GM19468 (cell line): ENCODE results near the gene JTB.
A peak's percentile ranks its signal among the peaks of the same experiment; 100 is the strongest.
"Not testable (repeated sequence)": the region's sequence is repeated elsewhere in the genome, so short reads cannot be mapped to it uniquely, and the experiment has no call there.

Experiments used
- ATAC-seq: cut with Tn5 transposase; IDR thresholded peaks from one replicate; pipeline ENCODE4 v1.9.1; 2021; ENCODE audit warnings: mild to moderate bottlenecking, moderate library complexity, moderate number of reproducible peaks; ENCODE audit not compliant: unreplicated experiment; ENCODE audit errors: extremely low read depth

Gene JTB

DNA sequence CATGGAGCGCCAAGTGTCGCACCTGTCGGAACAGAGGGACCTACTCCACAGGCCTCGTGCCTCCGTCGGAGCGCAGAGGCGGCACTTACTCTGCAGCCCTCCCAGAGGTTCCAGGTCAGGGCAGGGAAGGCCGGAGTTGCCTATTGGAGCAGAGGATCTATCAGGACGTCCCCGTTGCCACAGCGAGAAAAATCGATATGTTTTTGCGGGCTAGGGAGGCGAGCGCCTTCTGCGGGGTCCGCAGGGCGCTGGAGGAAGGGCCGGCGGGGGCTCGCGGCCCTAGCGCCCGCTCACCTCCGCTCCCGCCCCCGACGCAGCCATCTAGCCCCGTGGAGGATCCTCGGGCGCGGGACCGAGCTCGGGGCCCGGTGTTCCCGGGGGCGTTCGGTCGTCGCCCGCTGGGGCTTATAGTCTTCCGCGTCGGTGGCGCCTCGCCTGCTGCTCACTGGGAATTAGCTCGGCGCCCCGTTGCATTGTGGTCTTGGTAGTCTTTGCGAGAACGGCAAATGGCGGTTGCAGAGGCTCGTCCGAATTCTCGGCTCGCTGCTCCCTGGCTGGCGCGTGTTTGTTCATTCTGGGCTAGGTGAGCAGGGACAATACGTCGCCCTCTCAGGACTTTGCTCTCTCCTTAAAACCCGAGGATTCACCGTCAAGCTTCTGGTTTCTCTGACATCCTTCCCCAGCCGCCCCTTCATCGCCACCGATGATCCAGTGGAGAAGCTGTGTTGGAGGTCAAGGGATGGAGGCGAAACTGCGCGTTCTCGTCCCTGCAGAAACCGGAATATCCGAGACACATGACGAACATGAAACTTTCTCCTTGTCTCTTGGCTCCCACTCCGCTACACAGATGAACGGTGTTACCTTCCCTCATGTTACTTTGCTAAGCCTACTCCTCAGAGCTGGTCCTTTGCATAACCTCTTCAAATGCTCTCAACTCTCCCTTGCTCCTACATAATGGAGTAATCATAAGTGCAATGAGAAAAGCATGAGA, at the start of gene JTB:
Gene JTB (minus strand): TSS at position 425 of the 991 bp plus-strand sequence. CDS start 422 bp downstream, at position 3.
- ATAC-seq: peak; percentile 65

GRCh38 chr1:154019940-154020339, 42.5 kb upstream of the JTB start:
- ATAC-seq: no peak

DNA sequence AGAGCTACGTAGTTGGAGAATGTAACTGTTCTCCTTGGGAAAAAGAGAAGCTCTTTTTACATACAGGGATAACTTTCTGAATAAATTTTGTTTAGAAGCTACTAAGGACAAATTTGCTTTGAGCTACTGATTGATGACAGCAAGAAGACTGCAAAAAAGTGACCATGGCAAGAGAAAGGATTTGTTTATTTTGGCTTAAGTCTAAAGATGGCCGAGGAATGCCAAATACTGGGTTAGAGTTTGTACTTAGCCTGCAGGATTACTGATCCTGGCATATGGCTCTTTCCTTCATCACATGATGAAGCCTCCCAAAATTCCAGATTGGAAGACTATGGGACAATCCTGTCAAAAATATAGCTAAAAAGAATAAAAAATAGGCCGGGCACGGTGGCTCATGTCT, 41.8 kb upstream of the JTB start:
- no peak for ATAC-seq

- ATAC-seq: no peak
Observed at GRCh38 chr1:154014154-154014907, 36.9 kb upstream of the JTB start.

DNA sequence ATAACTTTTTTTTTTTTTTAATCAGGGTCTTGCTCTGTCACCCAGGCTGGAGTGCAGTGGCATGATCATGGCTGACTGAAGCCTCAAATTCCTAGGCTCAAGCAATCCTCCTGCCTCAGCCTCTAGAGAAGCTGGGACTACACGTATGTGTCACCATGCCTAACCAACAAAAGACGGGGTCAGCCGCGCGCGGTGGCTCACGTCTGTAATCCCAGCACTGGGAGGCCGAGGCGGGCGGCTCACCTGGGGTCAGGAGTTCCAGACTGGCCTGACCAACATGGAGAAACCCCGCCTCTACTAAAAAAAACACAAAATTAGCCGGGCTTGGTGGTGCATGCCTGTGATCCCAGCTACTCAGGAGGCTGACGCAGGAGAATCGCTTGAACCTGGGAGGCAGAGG, 35.1 kb upstream of the JTB start:
- ATAC-seq: not testable (repeated sequence)

DNA sequence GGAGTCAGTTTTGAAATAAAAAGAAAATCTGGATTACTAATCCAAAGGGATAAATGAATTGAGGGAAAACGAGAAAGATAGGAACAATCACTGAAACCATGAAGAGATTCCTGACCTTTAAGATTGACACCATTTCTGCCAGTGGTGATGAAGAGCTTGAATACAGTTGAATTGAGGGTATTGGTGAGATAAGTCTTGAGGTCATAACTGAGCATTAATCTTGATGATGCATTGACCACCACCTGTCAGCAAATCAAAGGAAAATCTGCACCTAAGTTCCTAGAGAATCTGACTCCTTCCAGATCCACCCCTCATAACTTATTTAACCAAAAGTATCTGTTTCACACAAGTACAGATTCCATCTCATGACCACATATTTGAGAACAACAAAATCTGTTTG, 34.7 kb upstream of the JTB start:
- ATAC-seq: no peak

GRCh38 chr1:154006136-154006535, 28.7 kb upstream of the JTB start:
- no peak for ATAC-seq

GRCh38 chr1:154000420-154000819, 22.9 kb upstream of the JTB start:
- ATAC-seq: no peak

- ATAC-seq: not testable (repeated sequence)
Observed at GRCh38 chr1:153996882-153997281, 19.4 kb upstream of the JTB start.

- ATAC-seq: no peak
Observed at GRCh38 chr1:153995640-153996039, 18.2 kb upstream of the JTB start.

- no peak for ATAC-seq
Observed at GRCh38 chr1:153995202-153995601, 17.7 kb upstream of the JTB start.

- no peak for ATAC-seq
Observed at GRCh38 chr1:153991806-153992205, 14.3 kb upstream of the JTB start.

DNA sequence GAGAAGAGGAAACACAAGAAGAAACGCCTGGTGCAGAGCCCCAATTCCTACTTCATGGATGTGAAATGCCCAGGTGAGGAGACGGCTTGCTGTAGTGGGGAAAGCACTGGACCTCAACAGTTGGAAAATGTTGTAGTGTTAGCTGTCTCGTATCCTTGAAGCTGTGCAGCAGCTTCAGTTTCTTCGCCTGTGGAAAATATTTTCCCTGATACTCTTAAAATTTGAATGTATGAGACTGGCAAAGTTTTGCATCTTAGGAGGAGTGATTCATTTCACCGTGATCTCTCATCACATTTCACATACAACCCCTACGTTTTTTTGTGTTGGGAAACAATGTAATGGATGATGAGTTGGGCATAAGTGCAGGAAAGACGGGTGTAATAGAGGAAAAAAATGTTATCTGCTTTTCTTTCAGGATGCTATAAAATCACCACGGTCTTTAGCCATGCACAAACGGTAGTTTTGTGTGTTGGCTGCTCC, 13.7 kb upstream of the JTB start:
- ATAC-seq: no peak

DNA sequence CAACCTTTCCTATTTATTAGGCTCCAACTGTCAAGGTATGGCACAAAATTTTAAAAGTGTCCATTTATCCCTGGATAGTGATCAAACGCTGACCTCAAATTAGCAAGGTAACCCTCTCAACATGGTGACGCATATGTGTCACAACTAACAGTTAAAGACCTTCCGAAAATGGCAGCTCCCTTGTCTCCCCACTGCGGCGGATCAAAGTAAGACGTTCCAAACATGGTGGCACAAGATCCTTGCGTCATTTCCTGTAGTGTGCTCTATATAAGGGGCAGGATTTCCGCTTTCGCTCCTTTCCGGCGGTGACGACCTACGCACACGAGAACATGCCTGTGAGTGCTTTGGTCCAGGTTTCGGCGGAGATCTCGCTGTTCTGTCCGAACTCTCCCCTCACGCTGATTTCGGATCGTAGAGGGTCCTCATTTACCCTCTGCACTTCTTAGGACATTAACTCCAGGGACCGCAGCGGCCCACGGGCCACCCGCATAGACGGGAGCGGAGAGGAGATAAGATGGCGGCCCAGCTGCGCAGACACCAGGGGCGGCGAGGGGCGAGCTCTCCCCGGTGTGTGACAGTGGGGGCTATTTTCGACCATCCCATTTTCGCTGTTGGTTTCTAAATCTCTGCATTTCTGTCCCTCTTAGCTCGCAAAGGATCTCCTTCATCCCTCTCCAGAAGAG, 13.1 kb upstream of the JTB start, which contains the start of gene RPS27:
Gene RPS27 (plus strand): TSS at position 295 of the 683 bp plus-strand sequence. CDS start 35 bp downstream, at position 330.
- ATAC-seq: peak; percentile 54

DNA sequence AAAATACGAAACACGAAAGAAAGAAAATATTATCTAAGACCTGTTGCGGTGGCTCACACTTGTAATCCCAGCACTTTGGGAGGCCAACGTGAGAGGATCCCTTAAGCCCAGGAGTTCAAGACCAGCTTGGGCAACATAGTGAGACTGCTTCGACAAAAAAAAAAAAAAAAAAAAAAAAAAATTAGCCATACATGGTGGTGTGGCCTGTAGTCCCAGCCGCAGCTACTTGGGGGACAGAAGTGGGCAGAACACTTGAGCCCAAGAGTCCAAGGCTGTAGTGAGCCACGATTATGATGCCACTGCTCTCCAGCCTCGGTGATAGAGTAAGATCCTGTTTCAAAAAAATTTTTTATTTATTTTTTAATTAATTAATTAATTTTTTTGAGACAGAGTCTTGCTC, 10.1 kb upstream of the JTB start:
- ATAC-seq: no peak

DNA sequence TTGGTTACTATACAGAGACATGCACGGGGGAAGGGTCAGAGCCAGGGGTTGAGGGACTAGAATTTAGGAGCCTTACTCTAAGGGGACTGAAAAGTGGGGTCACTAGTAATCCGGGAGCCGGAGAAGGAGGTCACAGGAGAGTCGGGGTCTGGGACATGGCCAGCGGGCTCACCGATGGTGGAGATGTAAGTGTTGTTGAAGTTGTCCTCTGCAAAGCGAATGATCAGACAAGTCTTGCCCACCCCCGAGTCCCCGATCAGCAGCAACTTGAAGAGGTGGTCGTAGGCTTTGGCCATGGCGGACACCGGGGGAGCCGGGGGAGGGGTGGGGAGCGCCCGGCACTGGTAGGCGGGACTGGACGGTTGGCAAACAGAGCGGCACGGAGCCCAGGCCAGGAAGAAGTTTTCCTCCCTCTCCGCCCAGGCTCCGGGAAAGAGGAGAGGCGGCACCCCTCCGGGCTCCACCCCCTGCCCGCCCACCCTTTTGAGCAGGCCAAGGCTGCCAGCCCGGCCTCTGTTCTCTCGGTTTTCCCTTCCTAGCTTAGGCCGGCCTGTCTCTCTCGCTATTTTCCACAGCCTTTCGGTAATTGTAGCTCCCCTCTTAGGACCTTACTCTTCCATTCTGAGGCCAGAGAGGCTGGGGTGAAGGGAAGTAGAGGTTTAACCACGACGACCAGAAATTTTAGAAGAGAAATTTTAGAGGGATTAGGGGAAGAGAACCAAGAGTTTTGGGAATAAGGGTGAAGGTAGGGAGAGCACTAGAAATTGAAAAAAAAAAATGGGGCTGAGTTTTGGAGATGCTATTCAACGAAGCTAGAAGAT, 8.7 kb upstream of the JTB start, which contains the start of gene RAB13:
Gene RAB13 (minus strand): TSS at position 399 of the 821 bp plus-strand sequence. CDS start 103 bp downstream, at position 296.
- no peak for ATAC-seq

DNA sequence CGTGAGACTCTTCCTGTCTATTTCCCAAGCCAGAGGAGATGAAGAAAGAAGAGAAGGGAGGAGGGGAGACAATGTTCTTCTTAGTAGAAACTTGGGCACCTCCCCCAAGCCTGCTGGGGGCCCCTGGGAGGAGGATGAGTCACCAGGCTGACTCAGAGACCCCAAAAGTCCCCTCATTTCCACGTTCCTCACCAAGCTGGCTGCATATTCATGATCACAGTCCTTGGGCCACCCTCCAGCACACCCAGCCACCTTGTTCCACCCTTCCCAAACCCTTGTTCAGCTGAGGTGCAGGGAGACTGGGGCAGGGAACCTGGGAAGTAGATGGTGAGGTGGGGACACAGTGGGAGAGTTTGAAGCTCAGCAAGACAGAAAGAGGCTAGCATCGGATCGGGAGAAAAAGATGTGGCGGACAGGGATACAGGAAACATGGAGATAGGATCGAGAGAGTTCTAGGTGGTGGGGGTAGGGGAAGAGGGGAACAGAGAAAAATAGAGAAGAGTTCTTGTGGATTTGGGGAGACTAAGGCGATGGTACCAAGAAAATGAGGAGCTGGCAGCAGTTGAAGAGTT, 8.0 kb upstream of the JTB start:
- ATAC-seq: no peak

DNA sequence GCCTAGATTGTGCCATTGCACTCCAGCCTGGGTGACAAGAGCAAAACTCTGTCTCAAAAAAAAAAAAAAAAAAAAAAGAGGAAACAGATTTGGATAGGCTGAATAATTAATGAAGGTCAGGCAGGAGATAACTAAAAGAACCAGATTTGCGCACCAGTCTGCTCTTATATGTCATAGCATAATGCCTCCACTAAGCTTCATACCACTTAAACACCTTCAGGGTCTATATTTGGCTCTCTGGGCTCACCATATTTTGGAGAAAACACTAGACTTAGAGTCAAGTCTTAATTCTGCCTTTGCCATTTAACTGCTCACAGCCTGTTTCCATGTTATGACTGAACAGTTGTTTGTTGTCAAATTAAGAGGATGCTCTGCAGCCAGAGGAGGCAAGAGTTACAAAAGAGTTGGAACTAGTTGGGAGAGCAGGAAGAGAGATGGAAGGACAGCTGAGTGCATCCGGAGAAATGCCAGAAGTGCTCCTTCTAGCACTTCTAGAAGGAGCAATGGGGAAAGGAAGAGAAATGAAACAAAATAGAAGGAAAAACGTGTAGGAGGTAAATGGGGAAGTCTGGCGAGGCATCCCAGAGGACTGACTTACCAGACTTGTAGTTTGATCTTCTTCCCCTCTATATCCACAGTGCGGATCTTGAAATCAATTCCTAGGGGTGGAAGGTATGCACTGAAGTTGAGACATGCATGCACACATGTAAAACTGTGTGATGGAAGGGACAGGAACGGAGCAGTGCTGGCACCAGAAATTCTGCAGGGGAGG, 6.8 kb upstream of the JTB start:
- ATAC-seq: no peak
